IPS-11a (cell line): ENCODE measurements around the gene PSD4.

ENCODE experiments used
- H3K4me3 ChIP-seq: one replicate; pipeline ENCODE4 v1.5.1; 2013; ENCODE audit warnings: low read depth, low read length, control low read depth

Gene PSD4

GRCh38 chr2:113203217-113203530 lies 29.4 kb downstream of the PSD4 start:
- no peak overlapping the region for H3K4me3 ChIP-seq

- H3K4me3 ChIP-seq = no peak overlapping the region
Measured at GRCh38 chr2:113203901-113204519, 30.2 kb downstream of the PSD4 start.

GRCh38 chr2:113206251-113206650 lies 32.5 kb downstream of the PSD4 start:
- H3K4me3 ChIP-seq = no peak overlapping the region

- H3K4me3 ChIP-seq = no peak overlapping the region
Measured at GRCh38 chr2:113207021-113207420, 33.2 kb downstream of the PSD4 start.

- no peak overlapping the region for H3K4me3 ChIP-seq
Measured at GRCh38 chr2:113208396-113208795, 34.6 kb downstream of the PSD4 start.

GRCh38 chr2:113209011-113209645 lies 35.4 kb downstream of the PSD4 start:
- no peak overlapping the region for H3K4me3 ChIP-seq

GRCh38 chr2:113209646-113210171 lies 35.9 kb downstream of the PSD4 start:
- no peak overlapping the region for H3K4me3 ChIP-seq

- H3K4me3 ChIP-seq = no peak overlapping the region
Measured at GRCh38 chr2:113211226-113212105, 37.7 kb downstream of the PSD4 start.

GRCh38 chr2:113212245-113213060 lies 38.7 kb downstream of the PSD4 start:
- no peak overlapping the region for H3K4me3 ChIP-seq

- no peak overlapping the region for H3K4me3 ChIP-seq
Measured at GRCh38 chr2:113213061-113213930, 39.5 kb downstream of the PSD4 start.

GRCh38 chr2:113214141-113214540 lies 40.4 kb downstream of the PSD4 start:
- H3K4me3 ChIP-seq = no peak overlapping the region

- H3K4me3 ChIP-seq = no peak overlapping the region
Measured at GRCh38 chr2:113215056-113215455, 41.3 kb downstream of the PSD4 start.

- H3K4me3 ChIP-seq = no peak overlapping the region
Measured at GRCh38 chr2:113216321-113216720, 42.5 kb downstream of the PSD4 start.

- no peak overlapping the region for H3K4me3 ChIP-seq
Measured at GRCh38 chr2:113216891-113217454, 43.2 kb downstream of the PSD4 start.

GRCh38 chr2:113217455-113218282 lies 43.9 kb downstream of the PSD4 start:
- no peak overlapping the region for H3K4me3 ChIP-seq

- H3K4me3 ChIP-seq = no peak overlapping the region
Measured at GRCh38 chr2:113218283-113219091, 44.7 kb downstream of the PSD4 start.

GRCh38 chr2:113219092-113219441 lies 45.3 kb downstream of the PSD4 start:
- no peak overlapping the region for H3K4me3 ChIP-seq

GRCh38 chr2:113219525-113219888 lies 45.7 kb downstream of the PSD4 start:
- no peak overlapping the region for H3K4me3 ChIP-seq
